Measurements from ENCODE around the gene HARS1. TPM values are rescaled to one million over a fixed set of nuclear protein-coding genes. Genes with fewer than 3 reads are reported as not detected.

The HARS1 gene
- total and polyA plus RNA-seq, 2 of the 13 experiments (the other 11 are each of a cell fraction or from before 2014, with no cell fraction given): 36.9 to 66.2 TPM

DNA sequence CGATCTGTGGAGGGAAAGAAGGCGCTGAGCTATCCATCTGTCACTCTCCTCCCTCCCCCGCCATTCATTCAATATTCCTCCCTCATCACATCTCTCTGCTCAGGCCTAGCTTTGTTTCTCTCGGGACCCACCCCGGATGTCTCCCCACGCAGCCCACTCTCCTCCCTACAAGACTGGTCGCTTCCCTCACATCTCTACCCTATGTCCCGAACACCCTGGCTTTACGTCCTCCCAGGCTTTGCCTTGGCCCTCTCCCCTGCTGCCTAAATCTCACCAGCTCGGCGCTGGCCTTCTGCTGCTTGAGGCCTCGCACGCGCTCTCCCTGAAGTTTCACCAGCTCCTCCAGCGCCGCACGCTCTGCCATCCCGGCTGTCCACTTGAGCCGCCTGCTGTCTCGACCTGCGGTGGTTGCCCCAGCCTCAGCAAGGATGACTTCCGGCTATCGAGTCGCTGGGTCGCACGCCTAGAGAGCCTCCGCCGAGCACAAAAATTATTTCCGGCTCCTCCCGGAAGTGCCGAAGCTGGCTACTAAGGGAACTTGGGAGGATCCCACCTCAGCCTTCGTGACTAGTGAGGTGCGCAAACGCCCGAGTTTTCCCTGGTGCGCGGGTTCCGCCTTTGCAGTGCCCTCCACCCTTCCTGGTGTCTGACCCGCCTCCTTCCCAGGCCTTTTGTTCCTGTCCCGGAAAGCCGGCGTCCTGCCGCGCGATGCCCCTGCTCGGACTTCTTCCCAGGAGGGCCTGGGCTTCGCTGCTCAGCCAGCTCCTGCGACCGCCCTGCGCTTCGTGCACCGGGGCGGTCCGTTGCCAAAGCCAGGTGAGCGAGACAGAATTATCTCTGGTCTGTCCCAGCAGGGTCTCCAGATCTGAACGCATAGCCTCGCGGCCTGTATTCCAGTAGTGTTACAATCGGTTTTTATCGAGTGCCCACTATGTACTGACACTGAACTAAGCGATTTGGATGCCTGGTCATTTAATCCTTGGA lies at the start of gene HARS1, which contains the start of gene HARS2 (continued):
- TF ChIP-seq SP140L (CRISPR knock-in tag; IDR thresholded peaks at IDR 0.05; ENCODE audit: borderline replicate concordance): peak; percentile 69
- no peak for TF ChIP-seq RFX1 (IDR thresholded peaks at IDR 0.05)
- TF ChIP-seq MED13 (CRISPR knock-in tag; IDR thresholded peaks at IDR 0.05): 0 out of 2 replicates have a peak, but pooled peaks have one; percentile 48
- TF ChIP-seq FLYWCH1 (CRISPR knock-in tag; IDR thresholded peaks at IDR 0.05): no peak
- peak; percentile 80 for TF ChIP-seq ZNF605 (CRISPR knock-in tag; IDR thresholded peaks at IDR 0.05)
- TF ChIP-seq, protein P1, sequence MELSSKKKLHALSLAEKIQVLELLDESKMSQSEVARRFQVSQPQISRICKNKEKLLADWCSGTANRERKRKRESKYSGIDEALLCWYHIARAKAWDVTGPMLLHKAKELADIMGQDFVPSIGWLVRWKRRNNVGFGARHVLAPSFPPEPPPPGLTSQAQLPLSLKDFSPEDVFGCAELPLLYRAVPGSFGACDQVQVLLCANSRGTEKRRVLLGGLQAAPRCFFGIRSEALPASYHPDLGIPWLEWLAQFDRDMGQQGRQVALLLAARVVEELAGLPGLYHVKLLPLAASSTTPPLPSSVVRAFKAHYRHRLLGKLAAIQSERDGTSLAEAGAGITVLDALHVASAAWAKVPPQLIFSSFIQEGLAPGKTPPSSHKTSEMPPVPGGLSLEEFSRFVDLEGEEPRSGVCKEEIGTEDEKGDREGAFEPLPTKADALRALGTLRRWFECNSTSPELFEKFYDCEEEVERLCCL (CRISPR knock-in tag; IDR thresholded peaks at IDR 0.05; ENCODE audit: borderline replicate concordance): peak; percentile 58; the same call in 1 of the 2 replicates
- TF ChIP-seq KAT8 (CRISPR knock-in tag; IDR thresholded peaks at IDR 0.05): peak; percentile 98
- peak; percentile 75; the same call in 1 of the 2 replicates for TF ChIP-seq MIER2 (CRISPR knock-in tag; IDR thresholded peaks at IDR 0.05)
- no peak for TF ChIP-seq SMAD9 (CRISPR knock-in tag; IDR thresholded peaks at IDR 0.05)
- TF ChIP-seq CBX2 (IDR thresholded peaks at IDR 0.05; ENCODE audit: low read depth, low read length): no peak
- no peak for TF ChIP-seq CBX2 (CRISPR knock-in tag; IDR thresholded peaks at IDR 0.05; ENCODE audit: low read depth)
- TF ChIP-seq, protein P2, sequence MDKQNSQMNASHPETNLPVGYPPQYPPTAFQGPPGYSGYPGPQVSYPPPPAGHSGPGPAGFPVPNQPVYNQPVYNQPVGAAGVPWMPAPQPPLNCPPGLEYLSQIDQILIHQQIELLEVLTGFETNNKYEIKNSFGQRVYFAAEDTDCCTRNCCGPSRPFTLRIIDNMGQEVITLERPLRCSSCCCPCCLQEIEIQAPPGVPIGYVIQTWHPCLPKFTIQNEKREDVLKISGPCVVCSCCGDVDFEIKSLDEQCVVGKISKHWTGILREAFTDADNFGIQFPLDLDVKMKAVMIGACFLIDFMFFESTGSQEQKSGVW (CRISPR knock-in tag; IDR thresholded peaks at IDR 0.05; ENCODE audit: borderline replicate concordance): peak; percentile 74; the same call in 1 of the 2 replicates
- TF ChIP-seq SNAPC2 (CRISPR knock-in tag; IDR thresholded peaks at IDR 0.05): no peak; the same call in 1 of the 2 replicates
- peak; percentile 70; the same call in 1 of the 2 replicates for TF ChIP-seq KDM2A (CRISPR knock-in tag; IDR thresholded peaks at IDR 0.05; ENCODE audit: borderline replicate concordance, low read depth)
- TF ChIP-seq, protein P3, sequence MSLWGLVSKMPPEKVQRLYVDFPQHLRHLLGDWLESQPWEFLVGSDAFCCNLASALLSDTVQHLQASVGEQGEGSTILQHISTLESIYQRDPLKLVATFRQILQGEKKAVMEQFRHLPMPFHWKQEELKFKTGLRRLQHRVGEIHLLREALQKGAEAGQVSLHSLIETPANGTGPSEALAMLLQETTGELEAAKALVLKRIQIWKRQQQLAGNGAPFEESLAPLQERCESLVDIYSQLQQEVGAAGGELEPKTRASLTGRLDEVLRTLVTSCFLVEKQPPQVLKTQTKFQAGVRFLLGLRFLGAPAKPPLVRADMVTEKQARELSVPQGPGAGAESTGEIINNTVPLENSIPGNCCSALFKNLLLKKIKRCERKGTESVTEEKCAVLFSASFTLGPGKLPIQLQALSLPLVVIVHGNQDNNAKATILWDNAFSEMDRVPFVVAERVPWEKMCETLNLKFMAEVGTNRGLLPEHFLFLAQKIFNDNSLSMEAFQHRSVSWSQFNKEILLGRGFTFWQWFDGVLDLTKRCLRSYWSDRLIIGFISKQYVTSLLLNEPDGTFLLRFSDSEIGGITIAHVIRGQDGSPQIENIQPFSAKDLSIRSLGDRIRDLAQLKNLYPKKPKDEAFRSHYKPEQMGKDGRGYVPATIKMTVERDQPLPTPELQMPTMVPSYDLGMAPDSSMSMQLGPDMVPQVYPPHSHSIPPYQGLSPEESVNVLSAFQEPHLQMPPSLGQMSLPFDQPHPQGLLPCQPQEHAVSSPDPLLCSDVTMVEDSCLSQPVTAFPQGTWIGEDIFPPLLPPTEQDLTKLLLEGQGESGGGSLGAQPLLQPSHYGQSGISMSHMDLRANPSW (CRISPR knock-in tag; IDR thresholded peaks at IDR 0.05; ENCODE audit: borderline replicate concordance): peak; percentile 86
- no peak for TF ChIP-seq RORA (CRISPR knock-in tag; IDR thresholded peaks at IDR 0.05)
- TF ChIP-seq HHEX (CRISPR knock-in tag; IDR thresholded peaks at IDR 0.05): no peak
- TF ChIP-seq KLF11 (CRISPR knock-in tag; IDR thresholded peaks at IDR 0.05): peak; percentile 84; the same call in 1 of the 2 replicates
- TF ChIP-seq, protein P4, sequence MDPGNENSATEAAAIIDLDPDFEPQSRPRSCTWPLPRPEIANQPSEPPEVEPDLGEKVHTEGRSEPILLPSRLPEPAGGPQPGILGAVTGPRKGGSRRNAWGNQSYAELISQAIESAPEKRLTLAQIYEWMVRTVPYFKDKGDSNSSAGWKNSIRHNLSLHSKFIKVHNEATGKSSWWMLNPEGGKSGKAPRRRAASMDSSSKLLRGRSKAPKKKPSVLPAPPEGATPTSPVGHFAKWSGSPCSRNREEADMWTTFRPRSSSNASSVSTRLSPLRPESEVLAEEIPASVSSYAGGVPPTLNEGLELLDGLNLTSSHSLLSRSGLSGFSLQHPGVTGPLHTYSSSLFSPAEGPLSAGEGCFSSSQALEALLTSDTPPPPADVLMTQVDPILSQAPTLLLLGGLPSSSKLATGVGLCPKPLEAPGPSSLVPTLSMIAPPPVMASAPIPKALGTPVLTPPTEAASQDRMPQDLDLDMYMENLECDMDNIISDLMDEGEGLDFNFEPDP (CRISPR knock-in tag; conservative IDR thresholded peaks at IDR 0.05): no peak
- peak; percentile 88 for TF ChIP-seq ZNF792 (CRISPR knock-in tag; IDR thresholded peaks at IDR 0.05)
- TF ChIP-seq, protein P5, sequence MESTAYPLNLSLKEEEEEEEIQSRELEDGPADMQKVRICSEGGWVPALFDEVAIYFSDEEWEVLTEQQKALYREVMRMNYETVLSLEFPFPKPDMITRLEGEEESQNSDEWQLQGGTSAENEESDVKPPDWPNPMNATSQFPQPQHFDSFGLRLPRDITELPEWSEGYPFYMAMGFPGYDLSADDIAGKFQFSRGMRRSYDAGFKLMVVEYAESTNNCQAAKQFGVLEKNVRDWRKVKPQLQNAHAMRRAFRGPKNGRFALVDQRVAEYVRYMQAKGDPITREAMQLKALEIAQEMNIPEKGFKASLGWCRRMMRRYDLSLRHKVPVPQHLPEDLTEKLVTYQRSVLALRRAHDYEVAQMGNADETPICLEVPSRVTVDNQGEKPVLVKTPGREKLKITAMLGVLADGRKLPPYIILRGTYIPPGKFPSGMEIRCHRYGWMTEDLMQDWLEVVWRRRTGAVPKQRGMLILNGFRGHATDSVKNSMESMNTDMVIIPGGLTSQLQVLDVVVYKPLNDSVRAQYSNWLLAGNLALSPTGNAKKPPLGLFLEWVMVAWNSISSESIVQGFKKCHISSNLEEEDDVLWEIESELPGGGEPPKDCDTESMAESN (CRISPR knock-in tag; conservative IDR thresholded peaks at IDR 0.05): peak; percentile 89
- no peak for TF ChIP-seq ZNF7 (CRISPR knock-in tag; IDR thresholded peaks at IDR 0.05)
